GM12878 (cell line): Measurements from ENCODE around the gene RRM2. TPM values are rescaled to one million over a fixed set of nuclear protein-coding genes. Genes with fewer than 3 reads are reported as not detected.

Experiments
- ATAC-seq: fragments of 200-7000 bp; cut with Tn5 transposase; 3 replicates; pipeline ENCODE4 v1.9.1; 2020; ENCODE audit warnings: mild to moderate bottlenecking, moderate library complexity
- BruUV-seq: library from RNA; stranded (reverse); fragments of 400-500 nt; replicated peaks from 2 replicates; lab custom pipeline; 2021; lab: Mats Ljungman, UMichigan
- CTCF ChIA-PET: fragments of 300-600 bp; sonication (Branson Sonifier 250); formaldehyde crosslinking; extraction: SDS; loops from one replicate; lab custom pipeline; 2021; ENCODE audit warnings: inconsistent platforms; lab: Yijun Ruan, JAX
- POLR2A ChIA-PET: fragments of 350-600 bp; formaldehyde crosslinking; extraction: SDS; loops from one replicate; lab custom pipeline; 2021; ENCODE audit warnings: inconsistent platforms; lab: Charles Lee
- RAD21 ChIA-PET: fragments of 300-600 bp; sonication (Branson Sonifier 250); formaldehyde crosslinking; loops from one replicate; lab custom pipeline; 2023; ENCODE audit warnings: antibody characterized with exemption; ENCODE audit not compliant: unreplicated experiment; lab: Charles Lee
- SMC1A ChIA-PET: fragments of 300-600 bp; sonication (Branson Sonifier 250); formaldehyde crosslinking; loops from one replicate; lab custom pipeline; 2023; ENCODE audit not compliant: unreplicated experiment, uncharacterized antibody; lab: Charles Lee
- DNase-seq: peaks from one replicate; pipeline ENCODE4 v3.0.0-alpha.2; 2011; ENCODE audit warnings: low read depth, low spot score
- FAIRE-seq: peaks from 3 replicates; lab custom pipeline; 2011; peaks lifted over from hg19 to GRCh38; lab: Jason Lieb, UNC
- H2AFZ ChIP-seq: 2 replicates; pipeline ENCODE4 v1.6.0; 2011; ENCODE audit warnings: low read depth, low read length, control low read depth; ENCODE audit not compliant: control insufficient read depth
- H3K27ac ChIP-seq: 2 replicates; pipeline ENCODE4 v1.5.1; 2011; ENCODE audit warnings: control low read depth; ENCODE audit not compliant: control insufficient read depth, insufficient read depth
- H3K27me3 ChIP-seq, 2 experiments: replicated peaks in 1 of 2; 2 replicates each; pipeline versions ENCODE4 v1.6.0 to v1.6.1; 2011; ENCODE audit warnings: low read length in 1 of 2; ENCODE audit not compliant: control insufficient read depth in 2 of 2, insufficient read depth in 2 of 2
- H3K36me3 ChIP-seq, 2 experiments: 2 replicates each; pipeline ENCODE4 v1.5.1; 2011; ENCODE audit warnings: low read length in 1 of 2; ENCODE audit not compliant: control insufficient read depth in 2 of 2, insufficient read depth in 2 of 2
- H3K4me1 ChIP-seq: 2 replicates; pipeline ENCODE4 v1.6.1; 2011; ENCODE audit warnings: mild to moderate bottlenecking, low read length, moderate library complexity, mixed read lengths; ENCODE audit not compliant: control insufficient read depth, insufficient read depth
- H3K4me2 ChIP-seq: 2 replicates; pipeline ENCODE4 v1.6.0; 2011; ENCODE audit warnings: control low read depth; ENCODE audit not compliant: control insufficient read depth, insufficient read depth
- H3K4me3 ChIP-seq: fragments of 200-600 bp; sonication (generic); 2 replicates; pipeline ENCODE4 v1.5.1; 2016
- H3K79me2 ChIP-seq: 2 replicates; pipeline ENCODE4 v1.6.0; 2011; ENCODE audit warnings: low read length; ENCODE audit not compliant: control insufficient read depth, insufficient read depth
- H3K9ac ChIP-seq: 2 replicates; pipeline ENCODE4 v1.8.0; 2011; ENCODE audit warnings: low read length, control low read depth, mixed read lengths; ENCODE audit not compliant: control insufficient read depth, insufficient read depth
- H3K9me3 ChIP-seq: replicated peaks from 3 replicates; pipeline ENCODE4 v1.5.1; 2011; ENCODE audit warnings: mild to moderate bottlenecking, low read length; ENCODE audit not compliant: control insufficient read depth, insufficient read depth
- H4K20me1 ChIP-seq: 2 replicates; pipeline ENCODE4 v1.6.0; 2011; ENCODE audit not compliant: control insufficient read depth, insufficient read depth
- BACH1 ChIP-seq: fragments of 450-650 bp; IDR thresholded peaks from 2 replicates; pipeline ENCODE4 v1.6.1; 2017; ENCODE audit warnings: mild to moderate bottlenecking, borderline replicate concordance
- BHLHE40 ChIP-seq, 2 experiments: fragments of 450-650 bp in 1 of 2; IDR thresholded peaks; 2 replicates each; pipeline ENCODE4 v1.6.1; 2011 to 2017; ENCODE audit warnings: low read depth in 2 of 2, borderline replicate concordance in 1 of 2, improper control_type of control experiment in 1 of 2, low read length in 1 of 2, mild to moderate bottlenecking in 1 of 2
- CBX3 ChIP-seq: fragments of 200-600 bp; sonication (generic); IDR thresholded peaks from 2 replicates; pipeline ENCODE4 v1.6.1; 2016; ENCODE audit warnings: low read depth, borderline replicate concordance
- MEF2A ChIP-seq: IDR thresholded peaks from 2 replicates; pipeline ENCODE4 v1.6.1; 2011; ENCODE audit warnings: low read depth, mild to moderate bottlenecking, low read length, moderate library complexity; ENCODE audit not compliant: insufficient read depth
- POLR2A ChIP-seq: IDR thresholded peaks from 2 replicates; pipeline ENCODE4 v1.6.1; 2011; ENCODE audit warnings: low read depth, mild to moderate bottlenecking, low read length
- POLR2AphosphoS5 ChIP-seq: IDR thresholded peaks from 2 replicates; pipeline ENCODE4 v1.6.1; 2011; ENCODE audit warnings: mild to moderate bottlenecking, low read length, inconsistent platforms
- SMARCA5 ChIP-seq: fragments of 450-650 bp; IDR thresholded peaks from 2 replicates; pipeline ENCODE4 v1.6.1; 2017; ENCODE audit warnings: mild to moderate bottlenecking
- SPI1 ChIP-seq: IDR thresholded peaks from 2 replicates; pipeline ENCODE4 v1.6.1; 2011; ENCODE audit warnings: low read depth, mild to moderate bottlenecking, low read length, moderate library complexity, borderline replicate concordance; ENCODE audit not compliant: insufficient read depth
- WRNIP1 ChIP-seq: IDR thresholded peaks from 2 replicates; pipeline ENCODE4 v1.6.1; 2011; ENCODE audit warnings: low read depth, low read length, improper control_type of control experiment, borderline replicate concordance
- WGBS: methylation state at CpG from one replicate; pipeline ENCODE4 v1.1.6; 2016; ENCODE audit warnings: low lambda C conversion rate; ENCODE audit not compliant: insufficient replicate concordance, insufficient coverage; ENCODE audit errors: missing lambda C conversion rate; 5-methylcytosine and 5-hydroxymethylcytosine counted together
- in situ Hi-C: fragments of 300-500 bp; cut with MboI; formaldehyde crosslinking; loops from 9 replicates; pipeline ENCODE4 v1.14.3; 2018; ENCODE audit warnings: mixed read lengths
- intact Hi-C: fragments of 100-400 bp; cut with micrococcal nuclease; formaldehyde crosslinking; loops from one replicate; pipeline ENCODE4 v1.14.2; 2022; ENCODE audit not compliant: unreplicated experiment
- polyA plus RNA-seq, 11 experiments: library from polyadenylated mRNA; depleted of rRNA in 4 of 11; unstranded in 6 of 11; stranded (reverse) in 5 of 11; fragments of >200 nt; fragmentation: Nextera tagmentation in 4 of 11; fragmentation: Illumina TruSeq in 1 of 11; extraction: Ambion mirVana in 4 of 11; extraction: Trizol in 1 of 11; gene quantifications; 1 replicate in 1 of 11; 2 replicates in 10 of 11; pipeline versions ENCODE4 v1.2.1 to v1.2.3, GENCODE V29; 2011 to 2016; ENCODE audit warnings: inconsistent platforms in 2 of 11, missing spikeins in 2 of 11, low read depth in 1 of 11
- total RNA-seq, 4 experiments: library from RNA; depleted of rRNA in 3 of 4; stranded (reverse); fragments of >200 nt in 3 of 4; fragmentation: Illumina TruSeq in 1 of 4; extraction: Trizol in 1 of 4; gene quantifications; 2 replicates each; pipeline versions ENCODE4 v1.2.1 to v1.2.3, GENCODE V29; 2013 to 2021
- TF ChIP-seq, protein P1 (sequence below), 3 experiments: IDR thresholded peaks in 2 of 3; conservative IDR thresholded peaks in 1 of 3; 2 replicates each; pipeline ENCODE4 v1.5.1; 2011; ENCODE audit warnings: low read depth in 3 of 3, low read length in 3 of 3, mild to moderate bottlenecking in 3 of 3, control low read depth in 2 of 3, moderate library complexity in 2 of 3, inconsistent platforms in 1 of 3, mixed read lengths in 1 of 3; ENCODE audit not compliant: control insufficient read depth in 2 of 3, insufficient read depth in 1 of 3; ENCODE audit errors: extremely low read depth in 1 of 3

Gene RRM2
- total and polyA plus RNA-seq, 10 of the 15 experiments (the other 5 are each of a cell fraction or from before 2014, with no cell fraction given): 54.4 to 771 (median 159) TPM

DNA sequence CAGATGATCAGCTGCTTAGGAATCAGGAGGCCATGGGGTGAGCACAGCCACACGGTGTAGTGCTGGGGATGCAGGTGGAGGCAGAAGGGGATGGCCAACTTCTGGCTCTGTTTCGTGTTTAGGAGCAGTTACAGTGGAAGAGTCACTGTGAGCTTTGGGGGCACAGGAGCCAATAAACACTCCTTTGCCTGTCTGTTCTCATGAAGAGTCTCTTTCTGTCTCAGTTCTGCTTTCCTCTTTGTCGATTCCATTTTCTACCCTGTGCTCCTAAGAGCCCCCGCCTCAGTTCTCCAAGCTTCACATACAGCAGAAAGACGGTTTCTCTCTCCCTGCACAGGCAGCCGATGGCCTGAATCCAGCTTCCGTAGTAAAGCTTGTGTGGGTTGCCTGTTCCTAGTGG lies 21.0 kb upstream of the RRM2 start:
- POLR2A ChIA-PET: interaction anchor here (0.6 to 2.2 kb wide), 5 partner anchors 13 to 1264 kb away, joined by 3 to 8 read pairs (median 4); no protein-coding TSS in a partner anchor
- H3K27me3 ChIP-seq: no peaks in the 10 kb centered on the region
- no peak overlapping the region for H3K27ac ChIP-seq
- 61% methylated on average over 7 of the region's 7 CpGs for WGBS
- no peaks in the 10 kb centered on the region for H4K20me1 ChIP-seq
- no TSS peak for BruUV-seq
- ATAC-seq (peak; percentile 67), FAIRE-seq (no peak), DNase-seq (no peak)
- no peak overlapping the region for H3K9ac ChIP-seq
- no peaks in the 10 kb centered on the region for H3K36me3 ChIP-seq
- CTCF ChIA-PET: interaction anchor here (0.8 to 31.8 kb wide), 9 partner anchors 10 to 334 kb away, joined by 3 to 983 read pairs (median 5); partner anchors contain the start of gene CYS1
- H3K4me2 ChIP-seq: no peak overlapping the region
- in situ Hi-C loops: no loop called here
- no peaks in the 10 kb centered on the region; the same call in 2 of the 3 replicates for H3K9me3 ChIP-seq
- H2AFZ ChIP-seq: no peak overlapping the region
- no peaks in the 10 kb centered on the region for H3K79me2 ChIP-seq
- peaks cover 2% of the 10 kb centered on the region; the same call in 1 of the 2 replicates for H3K4me1 ChIP-seq
- TF ChIP-seq POLR2A (no peak), WRNIP1 (no peak), POLR2AphosphoS5 (no peak), SMARCA5 (0 out of 2 replicates have a peak, but pooled peaks have one; percentile 19), CBX3 (no peak), BHLHE40 (IDR thresholded peaks at IDR 0.05; ENCODE audit: borderline replicate concordance in 1 of 2, low read depth in 2 of 2, low read length in 1 of 2) (peak in 1 of 2 experiments; percentile 5; a peak in 1 of 4 replicates), BACH1 (no peak), SPI1 (peak; percentile 81), MEF2A (no peak)
- TF ChIP-seq, protein P1, sequence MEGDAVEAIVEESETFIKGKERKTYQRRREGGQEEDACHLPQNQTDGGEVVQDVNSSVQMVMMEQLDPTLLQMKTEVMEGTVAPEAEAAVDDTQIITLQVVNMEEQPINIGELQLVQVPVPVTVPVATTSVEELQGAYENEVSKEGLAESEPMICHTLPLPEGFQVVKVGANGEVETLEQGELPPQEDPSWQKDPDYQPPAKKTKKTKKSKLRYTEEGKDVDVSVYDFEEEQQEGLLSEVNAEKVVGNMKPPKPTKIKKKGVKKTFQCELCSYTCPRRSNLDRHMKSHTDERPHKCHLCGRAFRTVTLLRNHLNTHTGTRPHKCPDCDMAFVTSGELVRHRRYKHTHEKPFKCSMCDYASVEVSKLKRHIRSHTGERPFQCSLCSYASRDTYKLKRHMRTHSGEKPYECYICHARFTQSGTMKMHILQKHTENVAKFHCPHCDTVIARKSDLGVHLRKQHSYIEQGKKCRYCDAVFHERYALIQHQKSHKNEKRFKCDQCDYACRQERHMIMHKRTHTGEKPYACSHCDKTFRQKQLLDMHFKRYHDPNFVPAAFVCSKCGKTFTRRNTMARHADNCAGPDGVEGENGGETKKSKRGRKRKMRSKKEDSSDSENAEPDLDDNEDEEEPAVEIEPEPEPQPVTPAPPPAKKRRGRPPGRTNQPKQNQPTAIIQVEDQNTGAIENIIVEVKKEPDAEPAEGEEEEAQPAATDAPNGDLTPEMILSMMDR (IDR thresholded peaks at IDR 0.05 in 2 of 3, conservative IDR thresholded peaks at IDR 0.05 in 1 of 3; ENCODE audit: control insufficient read depth in 2 of 3, extremely low read depth in 1 of 3, insufficient read depth in 1 of 3, low read depth in 3 of 3, low read length in 3 of 3): no peak
- intact Hi-C loops: no loop called here
- H3K4me3 ChIP-seq: no peak overlapping the region
- RAD21 ChIA-PET: interaction anchor here (0.7 to 1.9 kb wide), 8 partner anchors 11 to 116 kb away, joined by 3 to 13 read pairs (median 4); no protein-coding TSS in a partner anchor
- SMC1A ChIA-PET: interaction anchor here (0.7 to 12.5 kb wide), 11 partner anchors 9 to 333 kb away, joined by 3 to 236 read pairs (median 3); no protein-coding TSS in a partner anchor
